Gastroesophageal sphincter (tissue), 4 donors: Measurements from ENCODE around the gene PDE10A. TPM values are rescaled to one million over a fixed set of nuclear protein-coding genes. Genes with fewer than 3 reads are reported as not detected.
A peak's percentile ranks its signal among the peaks of the same experiment; 100 is the strongest.

ENCODE experiments used
- ATAC-seq: fragments of 150-250 bp; one replicate; pipeline ENCODE4 v1.9.1; 2016; ENCODE audit warnings: mild to moderate bottlenecking, moderate library complexity
- H3K27ac ChIP-seq, 4 donors: fragments of 200-600 bp; sonication (generic) in 3 of 4; 1 replicate in 3 of 4; 2 replicates in 1 of 4; pipeline ENCODE4 v1.5.1; 2016 to 2019
- H3K27me3 ChIP-seq: fragments of 200-600 bp; sonication (generic); one replicate; pipeline ENCODE4 v1.5.1; 2019
- H3K36me3 ChIP-seq, 2 donors: fragments of 200-600 bp; sonication (generic); one replicate each; pipeline ENCODE4 v1.5.1; 2019; ENCODE audit warnings: control low read depth in 1 of 2
- H3K4me1 ChIP-seq, 3 donors: fragments of 200-600 bp; sonication (generic); 1 replicate in 2 of 3; 2 replicates in 1 of 3; pipeline ENCODE4 v1.5.1; 2016 to 2019; ENCODE audit warnings: control low read depth in 2 of 3
- H3K4me3 ChIP-seq, 2 donors: fragments of 200-600 bp; sonication (generic); one replicate each; pipeline ENCODE4 v1.5.1; 2019; ENCODE audit warnings: mild to moderate bottlenecking in 1 of 2, moderate library complexity in 1 of 2
- H3K9me3 ChIP-seq, 3 donors: fragments of 200-600 bp; sonication (generic); one replicate each; pipeline ENCODE4 v1.5.1; 2017 to 2019; ENCODE audit warnings: control low read depth in 2 of 3
- CTCF ChIP-seq, 4 experiments: fragments of 200-600 bp in 2 of 4; fragments of 450-650 bp in 2 of 4; sonication (generic) in 1 of 4; IDR thresholded peaks; one replicate each; pipeline ENCODE4 v1.5.1; 2017 to 2019; ENCODE audit warnings: antibody characterized with exemption in 4 of 4, mild to moderate bottlenecking in 2 of 4, moderate library complexity in 2 of 4
- EP300 ChIP-seq: sonication (generic); formaldehyde crosslinking; IDR thresholded peaks from one replicate; pipeline ENCODE4 v1.6.1; 2017; ENCODE audit warnings: antibody characterized with exemption, mild to moderate bottlenecking
- POLR2A ChIP-seq, 2 donors: fragments of 450-650 bp; IDR thresholded peaks; one replicate each; pipeline ENCODE4 v1.6.1; 2017; ENCODE audit warnings: antibody characterized with exemption in 2 of 2, mild to moderate bottlenecking in 2 of 2, moderate library complexity in 1 of 2
- POLR2AphosphoS5 ChIP-seq: sonication (generic); formaldehyde crosslinking; IDR thresholded peaks from one replicate; pipeline ENCODE4 v1.6.1; 2017; ENCODE audit warnings: antibody characterized with exemption
- WGBS, 2 donors: methylation state at CpG; one replicate each; pipeline ENCODE4 v1.1.5; 2018; ENCODE audit warnings: low coverage in 1 of 2; 5-methylcytosine and 5-hydroxymethylcytosine counted together
- total RNA-seq, 4 donors: library from RNA; depleted of rRNA; stranded (reverse); fragments of >200 nt; gene quantifications; one replicate each; pipeline ENCODE4 v1.1.0, GENCODE V29; 2016

Gene PDE10A
- total RNA-seq, 4 donors from 2014 or later: 2.5 to 12.1 (median 4.0) TPM

GRCh38 chr6:165678904-165679303 is 15.9 kb upstream of the PDE10A start:
- Histone ChIP-seq H3K36me3 (no peaks in the 10 kb centered on the region), H3K4me3 (no peak overlapping the region), H3K9me3 (no peaks in the 10 kb centered on the region), H3K4me1 (no peaks in the 10 kb centered on the region), H3K27ac (no peak overlapping the region), H3K27me3 (peaks cover 31% of the 10 kb centered on the region)
- no peak for ATAC-seq
- TF ChIP-seq POLR2AphosphoS5: no peak
- no peak for TF ChIP-seq EP300
- no peak for TF ChIP-seq CTCF (IDR thresholded peaks at IDR 0.05)
- TF ChIP-seq POLR2A (IDR thresholded peaks at IDR 0.05): no peak
- 69 to 83% methylated on average over 4 of the region's 4 CpGs for WGBS, 2 donors

- 69 to 83% methylated on average over 9 to 10 of the region's 10 CpGs for WGBS, 2 donors
- ATAC-seq: no peak
- TF ChIP-seq CTCF (IDR thresholded peaks at IDR 0.05) (no peak), EP300 (no peak), POLR2A (IDR thresholded peaks at IDR 0.05) (no peak), POLR2AphosphoS5 (no peak)
Measured at GRCh38 chr6:165678429-165678828, 15.4 kb upstream of the PDE10A start.

GRCh38 chr6:165677091-165677490 is 14.1 kb upstream of the PDE10A start:
- 54 to 76% methylated on average over 5 to 6 of the region's 6 CpGs for WGBS, 2 donors
- no peak for ATAC-seq
- H3K4me1 ChIP-seq: no peaks in the 10 kb centered on the region
- peaks cover 23% of the 10 kb centered on the region for H3K27me3 ChIP-seq
- no peaks in the 10 kb centered on the region for H3K9me3 ChIP-seq
- H3K27ac ChIP-seq: no peak overlapping the region
- H3K4me3 ChIP-seq: no peak overlapping the region
- TF ChIP-seq POLR2A (IDR thresholded peaks at IDR 0.05) (no peak), POLR2AphosphoS5 (no peak), CTCF (IDR thresholded peaks at IDR 0.05) (no peak), EP300 (no peak)
- no peaks in the 10 kb centered on the region for H3K36me3 ChIP-seq

More at GRCh38 chr6:165678429-165678828, 15.4 kb upstream of the PDE10A start:
- Histone ChIP-seq H3K4me3 (no peak overlapping the region), H3K27ac (no peak overlapping the region), H3K4me1 (no peaks in the 10 kb centered on the region), H3K9me3 (no peaks in the 10 kb centered on the region), H3K36me3 (no peaks in the 10 kb centered on the region), H3K27me3 (peaks cover 27% of the 10 kb centered on the region)

- 58 to 94% methylated on average over 7 to 14 of the region's 18 CpGs for WGBS, 2 donors
- ATAC-seq: no peak
Measured at GRCh38 chr6:165676435-165677068, 13.5 kb upstream of the PDE10A start.

More at GRCh38 chr6:165676435-165677068, 13.5 kb upstream of the PDE10A start:
- Histone ChIP-seq H3K4me1 (no peaks in the 10 kb centered on the region), H3K4me3 (no peak overlapping the region), H3K9me3 (no peaks in the 10 kb centered on the region), H3K27me3 (peaks cover 23% of the 10 kb centered on the region), H3K36me3 (no peaks in the 10 kb centered on the region), H3K27ac (no peak overlapping the region)
- no peak for TF ChIP-seq POLR2A (IDR thresholded peaks at IDR 0.05)
- TF ChIP-seq CTCF (IDR thresholded peaks at IDR 0.05): peak in 1 of 4 experiments; percentile 15
